ENCODE results near the gene COX4I1. TPM values are rescaled to one million over a fixed set of nuclear protein-coding genes. Genes with fewer than 3 reads are reported as not detected.
"Not testable (repeated sequence)": the region's sequence is repeated elsewhere in the genome, so short reads cannot be mapped to it uniquely, and the experiment has no call there.

COX4I1 gene
- total RNA-seq, 2 donors from 2014 or later = 326 to 345 TPM

GRCh38 chr16:85812811-85813700 lies 13.6 kb downstream of the COX4I1 start:
- Mint-ChIP-seq H3K4me3 (no peak overlapping the region), H3K4me1 (ENCODE audit: low read depth in 2 of 2) (no peaks in the 10 kb centered on the region), H3K9me3 (no peaks in the 10 kb centered on the region), H3K27me3 (peaks cover 14 to 17% of the 10 kb centered on the region in 2 donors), H3K27ac (no peak overlapping the region), H3K36me3 (no peaks in the 10 kb centered on the region)
- no peak for ATAC-seq
- DNase-seq (ENCODE audit: low spot score) = no peak

- DNase-seq (ENCODE audit: low spot score) (peak; percentile 32), ATAC-seq (no peak)
- Mint-ChIP-seq H3K27me3 (peaks cover 13 to 15% of the 10 kb centered on the region in 2 donors), H3K36me3 (no peaks in the 10 kb centered on the region), H3K4me1 (ENCODE audit: low read depth in 2 of 2) (peaks cover 5 to 6% of the 10 kb centered on the region in 2 donors), H3K9me3 (no peaks in the 10 kb centered on the region), H3K4me3 (no peak overlapping the region), H3K27ac (no peak overlapping the region)
These were observed 16.7 kb downstream of the COX4I1 start for GRCh38 chr16:85816159-85816558.

GRCh38 chr16:85817195-85817594 lies 17.7 kb downstream of the COX4I1 start:
- DNase-seq (ENCODE audit: low spot score) = peak; percentile 26
- H3K27me3 Mint-ChIP-seq, ATAC-seq, H3K36me3 Mint-ChIP-seq, H3K27ac Mint-ChIP-seq, H3K4me3 Mint-ChIP-seq, H3K9me3 Mint-ChIP-seq: not testable (repeated sequence)
- peaks cover 12 to 13% of the 10 kb centered on the region in 2 donors for H3K4me1 Mint-ChIP-seq (ENCODE audit: low read depth in 2 of 2)

- peaks cover 12 to 13% of the 10 kb centered on the region in 2 donors for H3K4me1 Mint-ChIP-seq (ENCODE audit: low read depth in 2 of 2)
- no peak overlapping the region for H3K4me3 Mint-ChIP-seq
- ATAC-seq (peak; percentile 70 to 76), DNase-seq (ENCODE audit: low spot score) (peak; percentile 81)
- H3K27me3 Mint-ChIP-seq = peaks cover 0 to 4% of the 10 kb centered on the region in 2 donors
- H3K27ac Mint-ChIP-seq = no peak overlapping the region
- H3K9me3 Mint-ChIP-seq = no peaks in the 10 kb centered on the region
- H3K36me3 Mint-ChIP-seq = no peaks in the 10 kb centered on the region
These were observed 19.8 kb downstream of the COX4I1 start for GRCh38 chr16:85819245-85819644.

- DNase-seq (ENCODE audit: low spot score) (peak; percentile 41), ATAC-seq (no peak)
- Mint-ChIP-seq H3K27ac (no peak overlapping the region), H3K36me3 (no peaks in the 10 kb centered on the region), H3K4me3 (no peak overlapping the region), H3K9me3 (no peaks in the 10 kb centered on the region), H3K27me3 (peaks cover 0 to 4% of the 10 kb centered on the region in 2 donors), H3K4me1 (ENCODE audit: low read depth in 2 of 2) (peaks cover 12 to 13% of the 10 kb centered on the region in 2 donors)
These were observed 20.3 kb downstream of the COX4I1 start for GRCh38 chr16:85819771-85820170.

GRCh38 chr16:85820604-85821372 lies 21.3 kb downstream of the COX4I1 start:
- H3K9me3 Mint-ChIP-seq = no peaks in the 10 kb centered on the region
- peaks cover 13 to 14% of the 10 kb centered on the region in 2 donors for H3K4me1 Mint-ChIP-seq (ENCODE audit: low read depth in 2 of 2)
- DNase-seq (ENCODE audit: low spot score) = peak; percentile 34
- H3K4me3 Mint-ChIP-seq = no peak overlapping the region
- H3K27me3 Mint-ChIP-seq = no peaks in the 10 kb centered on the region
- H3K36me3 Mint-ChIP-seq = no peaks in the 10 kb centered on the region
- no peak overlapping the region for H3K27ac Mint-ChIP-seq
- no peak for ATAC-seq

GRCh38 chr16:85821390-85822135 lies 22.1 kb downstream of the COX4I1 start:
- peak; percentile 86 for DNase-seq (ENCODE audit: low spot score)
- no peak overlapping the region for H3K4me3 Mint-ChIP-seq
- H3K27me3 Mint-ChIP-seq = no peaks in the 10 kb centered on the region
- no peaks in the 10 kb centered on the region for H3K36me3 Mint-ChIP-seq
- H3K27ac Mint-ChIP-seq = peak overlapping the region in 1 of 2 donors; percentile 15
- H3K9me3 Mint-ChIP-seq = no peaks in the 10 kb centered on the region
- H3K4me1 Mint-ChIP-seq (ENCODE audit: low read depth in 2 of 2) = peaks cover 13 to 14% of the 10 kb centered on the region in 2 donors
- ATAC-seq = peak; percentile 91 to 94

- Mint-ChIP-seq H3K4me3 (no peak overlapping the region), H3K36me3 (no peaks in the 10 kb centered on the region), H3K4me1 (ENCODE audit: low read depth in 2 of 2) (peaks cover 13 to 14% of the 10 kb centered on the region in 2 donors), H3K27ac (no peak overlapping the region), H3K9me3 (no peaks in the 10 kb centered on the region), H3K27me3 (no peaks in the 10 kb centered on the region)
- no peak for DNase-seq (ENCODE audit: low spot score)
- ATAC-seq = no peak
These were observed 22.6 kb downstream of the COX4I1 start for GRCh38 chr16:85822145-85822544.

GRCh38 chr16:85823328-85823920 lies 23.9 kb downstream of the COX4I1 start:
- H3K27ac Mint-ChIP-seq = no peak overlapping the region
- peaks cover 13 to 14% of the 10 kb centered on the region in 2 donors for H3K4me1 Mint-ChIP-seq (ENCODE audit: low read depth in 2 of 2)
- H3K27me3 Mint-ChIP-seq = peaks cover 0 to 1% of the 10 kb centered on the region in 2 donors
- H3K9me3 Mint-ChIP-seq = no peaks in the 10 kb centered on the region
- ATAC-seq (no peak), DNase-seq (ENCODE audit: low spot score) (no peak)
- H3K36me3 Mint-ChIP-seq = no peaks in the 10 kb centered on the region
- H3K4me3 Mint-ChIP-seq = no peak overlapping the region

GRCh38 chr16:85824161-85825135 lies 25.0 kb downstream of the COX4I1 start:
- Mint-ChIP-seq H3K9me3 (no peaks in the 10 kb centered on the region), H3K27ac (no peak overlapping the region), H3K27me3 (peaks cover 0 to 9% of the 10 kb centered on the region in 2 donors), H3K4me1 (ENCODE audit: low read depth in 2 of 2) (peaks cover 11 to 16% of the 10 kb centered on the region in 2 donors), H3K36me3 (peaks cover 7% of the 10 kb centered on the region), H3K4me3 (no peak overlapping the region)
- no peak for DNase-seq (ENCODE audit: low spot score)
- peak in 1 of 2 donors; percentile 34 for ATAC-seq

GRCh38 chr16:85825326-85825725 lies 25.8 kb downstream of the COX4I1 start:
- Mint-ChIP-seq H3K36me3 (peaks cover 7% of the 10 kb centered on the region), H3K9me3 (no peaks in the 10 kb centered on the region), H3K27me3 (peaks cover 0 to 9% of the 10 kb centered on the region in 2 donors), H3K27ac (no peak overlapping the region), H3K4me3 (no peak overlapping the region), H3K4me1 (ENCODE audit: low read depth in 2 of 2) (peaks cover 13 to 14% of the 10 kb centered on the region in 2 donors)
- DNase-seq (ENCODE audit: low spot score) (no peak), ATAC-seq (no peak)

GRCh38 chr16:85826686-85827247 lies 27.3 kb downstream of the COX4I1 start:
- Mint-ChIP-seq H3K36me3 (peaks cover 13% of the 10 kb centered on the region), H3K4me3 (no peak overlapping the region), H3K27ac (no peak overlapping the region), H3K27me3 (peaks cover 11 to 22% of the 10 kb centered on the region in 2 donors), H3K4me1 (ENCODE audit: low read depth in 2 of 2) (peaks cover 11 to 14% of the 10 kb centered on the region in 2 donors), H3K9me3 (no peaks in the 10 kb centered on the region)
- DNase-seq (ENCODE audit: low spot score) (no peak), ATAC-seq (no peak)
